T-helper 1 cell (primary cell): ENCODE measurements around the gene CACNA1C.
"Not testable (repeated sequence)": the region's sequence is repeated elsewhere in the genome, so short reads cannot be mapped to it uniquely, and the experiment has no call there.

Experiments used
- DNase-seq, 5 donors: peaks; one replicate each; pipeline ENCODE4 v3.0.0-alpha.2; 2012 to 2020

The CACNA1C gene

GRCh38 chr12:2236506-2237294, 183.9 kb downstream of the CACNA1C start:
- no peak for DNase-seq

- no peak for DNase-seq
Measured at GRCh38 chr12:2238111-2238510, 185.3 kb downstream of the CACNA1C start.

GRCh38 chr12:2239381-2239871, 186.6 kb downstream of the CACNA1C start:
- DNase-seq: no peak

GRCh38 chr12:2240390-2240789, 187.6 kb downstream of the CACNA1C start:
- DNase-seq: no peak

- no peak for DNase-seq
Measured at GRCh38 chr12:2240984-2241383, 188.2 kb downstream of the CACNA1C start.

GRCh38 chr12:2242216-2242615, 189.4 kb downstream of the CACNA1C start:
- no peak for DNase-seq

- DNase-seq: no peak
Measured at GRCh38 chr12:2242816-2243215, 190.0 kb downstream of the CACNA1C start.

- no peak for DNase-seq
Measured at GRCh38 chr12:2243275-2243674, 190.5 kb downstream of the CACNA1C start.

GRCh38 chr12:2244013-2244861, 191.4 kb downstream of the CACNA1C start:
- DNase-seq: no peak

- no peak for DNase-seq
Measured at GRCh38 chr12:2246358-2246757, 193.6 kb downstream of the CACNA1C start.

- no peak for DNase-seq
Measured at GRCh38 chr12:2247120-2247519, 194.3 kb downstream of the CACNA1C start.

GRCh38 chr12:2247596-2247995, 194.8 kb downstream of the CACNA1C start:
- no peak for DNase-seq

GRCh38 chr12:2248087-2248900, 195.5 kb downstream of the CACNA1C start:
- DNase-seq: no peak

- DNase-seq: peak in 1 of 5 donors; percentile 26
Measured at GRCh38 chr12:2248901-2249381, 196.2 kb downstream of the CACNA1C start.

GRCh38 chr12:2250797-2251196, 198.0 kb downstream of the CACNA1C start:
- DNase-seq: no peak

- DNase-seq: no peak
Measured at GRCh38 chr12:2251526-2252209, 198.9 kb downstream of the CACNA1C start.

GRCh38 chr12:2255311-2255710, 202.5 kb downstream of the CACNA1C start:
- no peak for DNase-seq

- not testable (repeated sequence) for DNase-seq
Measured at GRCh38 chr12:2255731-2256130, 202.9 kb downstream of the CACNA1C start.

- DNase-seq: no peak
Measured at GRCh38 chr12:2256453-2256852, 203.7 kb downstream of the CACNA1C start.

- DNase-seq: no peak
Measured at GRCh38 chr12:2256915-2257314, 204.1 kb downstream of the CACNA1C start.

- no peak for DNase-seq
Measured at GRCh38 chr12:2258025-2258424, 205.2 kb downstream of the CACNA1C start.

- DNase-seq: no peak
Measured at GRCh38 chr12:2259369-2259768, 206.6 kb downstream of the CACNA1C start.
